ENCODE measurements around the gene SLC9A2.

- TF ChIP-seq CTCF (conservative IDR thresholded peaks at IDR 0.05) (no peak), ZFX (IDR thresholded peaks at IDR 0.05) (no peak)
These were observed 104.7 kb downstream of the SLC9A2 start for GRCh38 chr2:102724016-102724490.
